Activated naive CD4-positive, alpha-beta T cell treated with Interleukin-2 at 50 U/mL for 16 hours (primary cell): ENCODE results near the gene KDM6A.
"Not testable (repeated sequence)": the region's sequence is repeated elsewhere in the genome, so short reads cannot be mapped to it uniquely, and the experiment has no call there.

Experiments
- DNase-seq: peaks from one replicate; pipeline ENCODE4 v3.0.0-alpha.2; 2020

KDM6A gene

DNA sequence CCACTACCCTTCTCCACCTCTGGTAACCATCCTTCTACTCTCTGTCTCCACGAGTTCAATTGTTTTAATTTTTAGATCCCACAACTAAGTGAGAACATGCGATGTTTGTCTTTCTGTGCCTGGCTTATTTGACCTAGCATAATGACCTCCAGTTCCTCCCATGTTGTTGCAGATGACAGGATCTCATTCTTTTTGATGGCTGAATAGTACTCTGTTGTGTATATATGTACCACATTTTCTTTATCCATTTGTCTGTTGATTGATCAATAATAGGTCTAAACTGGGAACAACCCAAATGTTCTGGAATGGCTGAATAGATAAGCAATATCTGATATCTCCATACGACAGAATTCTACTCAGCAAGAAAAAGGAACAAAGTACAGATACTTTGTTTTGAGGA lies 260.5 kb downstream of the KDM6A start:
- no peak for DNase-seq

DNA sequence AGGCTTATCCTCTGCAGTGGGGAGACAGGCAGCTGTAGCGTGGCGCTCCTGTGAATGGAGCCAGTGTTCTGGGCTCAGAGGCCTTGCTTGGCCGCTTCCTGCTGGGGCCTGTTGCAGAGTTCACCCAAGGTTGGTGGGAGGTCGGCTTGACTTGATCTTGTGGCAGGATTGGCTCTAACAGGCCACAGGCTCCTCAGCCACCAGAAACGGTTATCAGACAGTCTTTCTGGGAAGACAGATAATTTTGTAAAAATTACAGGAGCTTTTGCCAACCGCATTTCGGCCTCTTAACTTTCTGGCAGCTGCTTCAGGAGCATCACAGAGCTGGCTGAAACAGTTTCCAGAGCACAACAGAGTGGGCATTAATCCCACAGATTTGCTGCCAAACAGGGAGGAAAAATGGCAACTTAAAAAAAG lies 261.3 kb downstream of the KDM6A start:
- DNase-seq, result no peak

DNA sequence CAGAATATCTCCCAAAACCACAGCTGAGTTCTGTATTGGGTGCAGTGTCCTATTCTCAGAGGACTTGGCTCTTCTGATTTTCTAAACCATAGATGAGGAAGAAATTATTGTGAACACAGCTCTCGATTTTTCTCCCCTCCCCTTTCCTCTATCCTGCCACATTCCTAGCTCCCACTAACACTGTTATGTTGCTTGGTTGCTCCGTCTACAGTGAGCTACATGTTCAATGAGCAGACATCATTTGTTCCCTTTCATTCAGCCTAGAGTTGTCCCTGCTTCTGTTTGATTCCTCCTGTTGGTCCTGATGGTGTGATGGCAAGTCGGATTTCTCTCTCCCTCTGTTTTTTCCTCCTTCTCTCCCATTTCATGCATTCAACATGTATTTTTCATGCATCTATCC lies 261.8 kb downstream of the KDM6A start:
- no peak for DNase-seq

DNA sequence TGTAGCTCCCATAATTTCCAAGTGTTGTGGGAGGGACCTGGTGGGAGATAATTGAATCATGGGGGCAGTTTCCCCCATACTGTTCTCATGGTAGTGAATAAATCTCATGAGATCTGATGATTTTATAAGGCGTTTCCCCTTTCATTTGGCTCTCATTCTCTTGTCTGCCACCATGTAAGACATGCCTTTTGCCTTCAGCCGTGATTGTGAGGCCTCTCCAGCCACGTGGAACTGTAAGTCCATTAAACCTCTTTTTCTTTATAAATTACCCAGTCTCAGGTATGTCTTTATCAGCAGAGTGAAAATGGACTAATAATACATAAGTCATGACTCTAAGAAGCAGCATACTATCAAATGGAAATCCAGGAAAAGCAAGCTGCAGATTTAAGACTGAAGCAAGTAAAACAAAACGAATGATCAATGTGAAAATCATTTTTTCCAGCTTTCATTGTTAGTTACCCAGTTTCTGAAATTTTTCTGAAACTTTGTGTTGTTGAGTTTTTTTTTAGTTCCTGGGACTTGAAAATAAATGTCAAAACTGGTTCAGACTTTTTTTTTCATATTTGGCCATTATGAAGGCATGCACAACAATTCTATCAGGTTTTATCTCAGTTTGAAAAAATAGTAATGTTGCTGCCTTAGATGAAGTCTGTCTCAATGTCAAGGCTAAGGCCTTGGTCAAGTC lies 262.5 kb downstream of the KDM6A start:
- DNase-seq, result not testable (repeated sequence)

DNA sequence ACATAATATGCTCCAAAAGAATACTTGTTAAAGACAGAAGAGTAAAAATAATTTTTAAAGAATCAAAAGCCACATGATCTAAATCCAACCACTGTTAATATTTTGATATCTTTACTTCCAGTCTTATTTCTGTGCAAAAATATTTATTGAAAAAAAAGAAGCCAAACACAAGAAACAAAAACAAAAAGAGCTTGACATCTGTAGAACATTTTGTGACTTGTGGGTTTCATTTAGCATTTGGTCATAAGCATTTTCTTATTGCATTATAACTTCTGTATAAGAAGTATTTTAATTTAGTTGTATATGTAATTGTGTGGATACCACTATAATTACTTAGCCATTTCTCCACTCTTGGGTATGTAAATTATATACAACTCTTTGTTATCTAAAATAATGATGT lies 264.5 kb downstream of the KDM6A start:
- no peak for DNase-seq

DNA sequence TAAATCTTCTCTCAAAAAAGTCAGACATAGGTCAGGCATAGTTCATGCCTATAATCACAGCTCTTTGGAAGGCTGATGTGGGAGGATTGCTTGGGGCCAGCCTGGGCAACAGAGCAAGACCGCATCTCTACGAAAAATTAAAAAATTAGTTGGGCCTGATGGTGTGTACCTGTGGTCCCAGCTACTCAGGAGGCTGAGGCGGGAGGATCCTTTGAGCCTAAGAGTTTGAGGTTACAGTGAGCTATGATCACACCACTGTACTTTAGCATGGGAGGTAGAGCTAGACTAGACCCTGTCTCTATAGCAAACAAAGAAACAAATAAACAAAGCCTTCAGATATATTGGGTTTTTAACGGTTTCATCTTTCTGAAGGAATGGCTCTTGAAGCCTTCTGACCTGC lies 265.5 kb downstream of the KDM6A start:
- DNase-seq, result no peak

DNA sequence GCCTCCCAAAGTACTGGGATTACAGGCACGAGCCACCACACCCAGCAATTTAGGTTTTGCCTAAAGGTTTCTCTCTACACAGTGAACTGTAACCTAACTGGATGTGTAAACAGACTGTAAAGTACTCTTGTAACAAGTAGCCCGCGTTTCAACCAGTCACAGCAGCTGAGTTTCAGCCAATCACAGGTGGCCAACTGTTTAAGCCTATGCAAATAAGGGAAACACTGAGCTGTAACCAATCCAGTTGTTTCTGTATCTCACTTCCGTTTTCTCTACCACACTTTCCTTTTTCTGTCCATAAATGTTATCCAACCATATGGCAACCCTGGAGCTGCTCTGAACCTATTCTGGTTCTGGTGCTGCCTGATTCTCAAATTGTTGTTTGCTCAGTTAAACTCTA lies 267.8 kb downstream of the KDM6A start:
- DNase-seq, result no peak

DNA sequence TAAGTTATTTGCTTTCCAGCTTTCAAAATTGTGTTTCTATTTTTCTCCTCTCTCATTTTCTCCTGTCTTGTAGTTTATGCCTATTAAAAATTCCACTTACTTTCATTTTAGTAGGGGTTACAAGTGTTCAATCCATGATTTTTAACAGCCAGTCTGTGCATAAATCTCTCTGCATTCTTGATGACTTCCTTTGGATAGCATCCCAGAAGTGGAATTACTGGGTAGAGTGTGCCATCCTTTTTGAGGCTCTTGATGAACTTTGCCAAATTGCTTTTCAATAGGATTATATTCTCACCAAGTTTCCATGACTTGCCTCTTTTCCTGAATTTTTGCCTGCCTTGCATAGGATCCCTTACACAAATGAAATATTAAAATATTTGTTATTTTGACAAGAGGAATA lies 269.2 kb downstream of the KDM6A start:
- no peak for DNase-seq

DNA sequence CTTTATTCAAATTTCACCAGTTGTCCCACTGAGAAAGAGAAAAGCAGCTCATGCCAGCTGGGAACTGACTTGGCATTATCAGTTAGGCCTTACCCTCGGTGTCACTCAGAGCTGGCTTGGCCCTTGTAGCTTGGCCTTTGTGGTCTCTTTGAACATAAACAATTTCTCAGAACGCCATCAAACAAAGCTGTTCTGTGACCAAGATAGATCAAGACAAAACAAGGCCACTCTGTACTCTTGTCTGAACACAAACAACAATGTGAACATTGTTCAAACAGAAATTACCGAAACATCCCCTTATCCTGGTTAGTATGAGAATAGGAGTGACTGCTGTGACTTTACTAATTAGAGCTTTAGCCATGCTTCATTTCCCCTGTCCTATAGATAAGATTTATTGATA lies 270.5 kb downstream of the KDM6A start:
- no peak for DNase-seq

DNA sequence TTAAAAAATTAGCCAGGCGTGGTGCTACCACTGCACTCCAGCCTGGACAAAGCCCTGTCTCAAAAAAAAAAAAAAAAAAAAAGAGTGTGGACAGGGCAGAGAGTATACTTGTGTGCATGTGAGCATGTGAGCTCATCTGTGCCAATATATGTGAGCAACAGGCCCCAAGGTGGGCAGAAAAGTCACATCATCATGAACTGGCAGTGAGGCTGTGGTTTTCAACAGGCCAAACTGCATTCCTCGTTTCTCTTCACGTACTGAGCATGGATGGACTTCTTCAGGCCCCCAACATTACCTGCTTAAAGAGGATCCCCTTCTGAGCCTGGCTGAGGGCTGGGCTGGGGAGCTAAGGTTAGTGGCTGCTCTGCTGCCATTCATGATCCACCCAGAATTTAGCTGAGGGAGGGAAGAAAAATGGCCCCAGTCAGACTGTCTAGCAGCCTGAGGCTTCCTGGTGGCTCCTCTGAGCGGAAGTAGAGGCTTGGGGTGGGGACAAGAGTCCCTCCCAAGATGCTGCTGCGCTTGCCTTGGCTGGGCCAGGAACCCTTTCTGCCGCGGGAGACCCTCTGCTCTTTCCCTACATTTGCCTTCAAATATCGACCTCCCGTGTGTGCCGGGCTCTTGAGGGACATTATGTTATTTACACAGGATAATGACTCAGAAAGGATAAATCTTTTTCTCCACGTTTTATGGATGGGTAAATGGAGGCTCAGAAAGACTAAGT lies 272.7 kb downstream of the KDM6A start:
- DNase-seq, result no peak

DNA sequence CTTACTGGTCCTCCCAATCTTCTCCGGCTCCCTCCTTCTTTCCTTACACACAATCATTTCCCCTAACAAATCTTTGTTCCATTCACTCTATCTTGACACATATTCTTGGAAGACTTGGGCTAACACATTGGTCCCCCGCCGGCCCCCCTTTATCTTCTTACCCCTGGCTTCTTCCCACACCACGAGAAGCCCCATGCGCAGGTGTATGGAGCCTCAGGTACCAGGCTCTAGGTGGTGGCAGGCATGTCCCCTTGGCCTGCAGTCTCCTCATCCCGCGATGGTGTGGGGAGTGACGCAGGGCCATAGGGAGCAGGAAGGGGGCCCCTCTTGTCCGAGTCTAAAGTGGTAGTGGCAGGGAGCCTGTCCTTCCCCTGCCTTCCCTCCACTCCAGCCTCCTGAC lies 277.8 kb downstream of the KDM6A start:
- no peak for DNase-seq

DNA sequence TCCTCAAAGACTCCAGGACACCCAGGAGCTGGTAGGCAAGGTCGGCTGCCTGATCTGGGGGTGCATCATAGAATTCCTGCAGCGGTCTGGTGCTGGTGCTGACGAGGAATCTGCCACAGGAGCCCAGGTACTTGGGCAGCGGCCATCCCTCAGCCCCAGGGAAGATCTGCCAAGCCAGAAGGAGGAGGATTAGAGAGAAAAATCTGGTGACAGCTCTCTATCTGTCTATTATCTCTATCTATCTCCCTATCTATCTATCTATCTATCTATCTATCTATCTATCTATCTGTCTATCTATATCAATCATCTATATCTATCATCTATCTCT lies 281.0 kb downstream of the KDM6A start:
- no peak for DNase-seq

DNA sequence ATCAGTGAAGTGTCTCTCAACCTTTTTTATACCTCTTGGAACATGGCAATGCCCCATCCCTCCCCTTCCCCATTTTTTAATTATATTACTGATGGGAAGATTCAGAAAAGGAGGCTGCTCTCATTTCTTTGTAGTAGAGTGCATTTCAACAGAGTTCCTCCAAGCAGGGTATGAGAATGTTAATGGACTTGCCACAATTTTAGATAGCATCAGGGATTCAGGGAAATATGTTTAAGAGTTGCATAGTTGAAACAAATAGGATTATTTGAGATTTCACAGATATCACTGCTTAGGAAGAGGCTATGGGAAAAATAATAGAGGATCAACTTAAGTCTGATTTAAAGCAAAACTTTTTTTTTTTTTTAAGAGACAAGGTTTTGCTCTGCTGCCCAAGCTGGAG lies 281.5 kb downstream of the KDM6A start:
- no peak for DNase-seq

DNA sequence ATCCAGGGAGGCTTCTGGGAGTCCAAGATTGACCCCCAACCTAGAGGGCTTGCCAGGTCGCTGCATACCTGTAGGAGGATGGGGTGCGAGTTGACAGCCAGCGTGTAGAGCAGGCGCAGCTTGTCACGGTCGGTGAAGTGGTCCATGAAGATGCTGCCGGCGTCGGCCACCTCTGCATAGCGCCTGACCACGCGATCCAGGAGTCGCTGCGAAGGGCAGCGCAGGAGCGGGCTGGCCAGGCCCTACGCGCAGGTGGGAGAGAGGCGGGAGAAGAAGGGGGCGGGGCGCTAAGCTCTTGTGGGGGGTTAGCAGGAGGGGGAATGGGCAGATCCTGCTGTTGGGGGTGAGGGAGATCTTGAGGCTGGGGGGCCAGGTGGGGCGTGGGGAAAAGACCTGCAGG lies 284.7 kb downstream of the KDM6A start:
- no peak for DNase-seq
